Endothelial cell of umbilical vein (primary cell): Measurements from ENCODE around the gene MTARC2. TPM values are rescaled to one million over a fixed set of nuclear protein-coding genes. Genes with fewer than 3 reads are reported as not detected.
"Not testable (repeated sequence)": the region's sequence is repeated elsewhere in the genome, so short reads cannot be mapped to it uniquely, and the experiment has no call there.

Experiments
- BruUV-seq: library from RNA; stranded (reverse); fragments of 400-500 nt; replicated peaks from 2 replicates; lab custom pipeline; 2021; lab: Mats Ljungman, UMichigan
- CTCF ChIA-PET: fragments of 300-600, 350-600 bp; sonication (Branson Sonifier 250); formaldehyde crosslinking; loops from one replicate; lab custom pipeline; 2021; ENCODE audit warnings: antibody characterized with exemption, inconsistent platforms; lab: Charles Lee
- POLR2A ChIA-PET: fragments of 300-600, 350-600 bp; sonication (Branson Sonifier 250); formaldehyde crosslinking; loops from one replicate; lab custom pipeline; 2021; ENCODE audit warnings: antibody characterized with exemption, inconsistent platforms; lab: Charles Lee
- DNase-seq: peaks from one replicate; pipeline ENCODE4 v3.0.0-alpha.2; 2011; ENCODE audit warnings: low read depth, low spot score
- FAIRE-seq: peaks from 2 replicates; lab custom pipeline; 2011; peaks lifted over from hg19 to GRCh38; lab: Jason Lieb, UNC
- H2AFZ ChIP-seq: 2 replicates; pipeline ENCODE4 v1.6.0; 2012; ENCODE audit warnings: low read depth, low read length, control low read depth, inconsistent platforms
- H3K27ac ChIP-seq: 2 replicates; pipeline ENCODE4 v1.5.1; 2011; ENCODE audit warnings: low read depth, mild to moderate bottlenecking, control low read depth, low read length, moderate library complexity; ENCODE audit not compliant: insufficient read depth
- H3K27me3 ChIP-seq, 2 experiments: 2 replicates each; pipeline versions ENCODE4 v1.6.0 to v1.6.1; 2011; ENCODE audit warnings: low read length in 2 of 2, mixed read lengths in 1 of 2; ENCODE audit not compliant: control insufficient read depth in 2 of 2, insufficient read depth in 2 of 2
- H3K36me3 ChIP-seq, 2 experiments: 2 replicates in 1 of 2; 3 replicates in 1 of 2; pipeline ENCODE4 v1.5.1; 2011; ENCODE audit warnings: low read length in 2 of 2, mild to moderate bottlenecking in 1 of 2, moderate library complexity in 1 of 2; ENCODE audit not compliant: control insufficient read depth in 2 of 2, insufficient read depth in 2 of 2; ENCODE audit errors: extremely low read depth in 1 of 2
- H3K4me1 ChIP-seq: 3 replicates; pipeline ENCODE4 v1.5.1; 2011; ENCODE audit warnings: mild to moderate bottlenecking, low read length; ENCODE audit not compliant: control insufficient read depth, insufficient read depth; ENCODE audit errors: extremely low read depth
- H3K4me2 ChIP-seq: 2 replicates; pipeline ENCODE4 v1.6.1; 2011; ENCODE audit warnings: low read length, control low read depth, mixed read lengths; ENCODE audit not compliant: insufficient read depth
- H3K4me3 ChIP-seq, 3 experiments: fragments of 200-600 bp in 1 of 3; sonication (generic), shearing (Covaris generic) in 1 of 3; replicated peaks in 1 of 3; 2 replicates each; pipeline ENCODE4 v1.5.1; 2011 to 2016; ENCODE audit warnings: control low read depth in 3 of 3, low read length in 3 of 3, mild to moderate bottlenecking in 2 of 3, inconsistent platforms in 1 of 3, low read depth in 1 of 3, moderate library complexity in 1 of 3; ENCODE audit not compliant: insufficient read depth in 1 of 3
- H3K79me2 ChIP-seq: 2 replicates; pipeline ENCODE4 v1.6.0; 2012; ENCODE audit warnings: low read length, inconsistent platforms; ENCODE audit not compliant: control insufficient read depth, insufficient read depth
- H3K9ac ChIP-seq: replicated peaks from 2 replicates; pipeline ENCODE3; 2011; ENCODE audit warnings: low read length, control low read depth; ENCODE audit not compliant: insufficient read depth; ENCODE audit errors: extremely low read depth
- H3K9me1 ChIP-seq: replicated peaks from 3 replicates; pipeline ENCODE4 v1.6.0; 2011; ENCODE audit warnings: mild to moderate bottlenecking, low read length; ENCODE audit not compliant: control insufficient read depth, insufficient read depth; ENCODE audit errors: extremely low read depth
- H3K9me3 ChIP-seq: replicated peaks from 2 replicates; pipeline ENCODE4 v1.5.1; 2012; ENCODE audit warnings: low read length, inconsistent platforms; ENCODE audit not compliant: control insufficient read depth, insufficient read depth
- H4K20me1 ChIP-seq: replicated peaks from 2 replicates; pipeline ENCODE3; 2011; ENCODE audit warnings: mild to moderate bottlenecking, low read length; ENCODE audit not compliant: control insufficient read depth, insufficient read depth; ENCODE audit errors: extremely low read depth
- MYC ChIP-seq: IDR thresholded peaks from one replicate; pipeline ENCODE4 v1.6.1; 2011; ENCODE audit warnings: mild to moderate bottlenecking, low read depth, low read length
- dilution Hi-C: fragments of 300-500 bp; cut with MboI; formaldehyde crosslinking; loops from one replicate; pipeline ENCODE4 v1.15.0; 2019; ENCODE audit warnings: low sequenced_read_pairs; ENCODE audit not compliant: extremely low pct_ligation_motif_present
- intact Hi-C: fragments of 100-400 bp; cut with micrococcal nuclease; formaldehyde crosslinking; loops from one replicate; pipeline ENCODE4 v1.10.0; 2022
- polyA plus RNA-seq, 4 experiments: library from polyadenylated mRNA; depleted of rRNA in 3 of 4; stranded (reverse) in 3 of 4; unstranded in 1 of 4; fragments of >200 nt; gene quantifications; 2 replicates each; pipeline versions ENCODE4 v1.2.1 to v1.2.3, GENCODE V29; 2011 to 2012; ENCODE audit warnings: missing spikeins in 1 of 4
- total RNA-seq: library from RNA; stranded (reverse); gene quantifications from 2 replicates; pipeline ENCODE4 v1.2.3, GENCODE V29; 2021

The MTARC2 gene
- total and polyA plus RNA-seq, 2 donors (not counting 3 experiments of a cell fraction or from before 2014, with no cell fraction given): 9.8 to 14.1 TPM

DNA sequence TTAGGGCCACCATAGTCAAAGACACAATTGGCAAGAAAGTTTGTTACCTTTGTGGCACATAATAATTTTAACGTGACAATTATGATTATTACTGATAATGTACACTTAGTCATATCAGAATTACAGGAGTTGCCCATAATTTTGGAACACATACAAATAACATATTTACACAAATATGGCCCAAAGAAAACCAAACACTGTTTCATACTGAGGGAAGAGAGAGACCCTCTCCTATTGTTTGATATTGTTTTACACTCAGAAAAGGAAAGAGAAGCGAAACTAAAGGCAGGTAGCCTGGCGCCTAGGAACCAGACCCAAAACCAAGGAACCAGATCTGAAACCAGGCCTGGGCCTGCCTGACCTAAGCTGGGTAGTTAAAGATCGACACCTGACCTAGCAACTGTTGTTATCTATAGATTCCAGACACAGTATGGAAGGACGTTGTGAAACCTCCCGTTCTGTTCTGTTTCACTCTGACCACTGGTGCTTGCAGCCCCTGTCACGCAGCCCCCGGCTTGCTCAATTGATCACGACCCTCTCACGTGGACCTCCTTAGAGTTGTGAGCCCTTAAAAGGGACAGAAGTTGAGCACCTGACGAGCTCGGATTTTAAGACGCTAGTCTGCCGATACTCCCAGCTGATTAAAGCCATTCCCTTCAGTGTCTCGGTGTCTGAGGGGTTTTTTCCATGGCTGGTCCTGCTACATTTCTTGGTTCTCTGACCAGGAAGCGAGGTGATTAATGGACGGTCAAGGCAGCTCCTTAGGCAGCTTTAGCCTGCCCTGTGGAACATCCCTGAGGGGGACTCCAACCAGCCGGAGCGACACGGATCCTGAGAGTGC lies 30.1 kb upstream of the MTARC2 start:
- POLR2A ChIA-PET: no interaction called here
- TF ChIP-seq MYC: no peak

DNA sequence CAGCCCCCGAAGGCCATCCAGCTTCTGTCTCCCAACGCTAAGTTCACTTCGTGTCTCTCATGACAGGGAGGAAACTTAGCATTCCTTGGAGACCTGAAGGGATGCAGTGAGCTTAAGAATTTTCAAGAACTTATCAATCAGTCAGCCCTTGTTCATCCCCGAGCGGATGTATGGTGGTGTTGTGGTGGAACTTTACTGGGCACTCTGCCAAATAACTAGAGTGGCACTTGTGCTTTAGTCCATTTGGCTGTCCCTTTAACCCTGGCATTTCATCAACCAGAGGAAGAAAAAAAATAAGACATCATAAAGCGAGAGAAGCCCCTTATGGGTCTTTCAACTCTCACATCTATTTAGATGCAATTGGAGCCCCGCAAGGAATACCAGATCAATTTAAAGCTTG lies 26.9 kb upstream of the MTARC2 start:
- BruUV-seq, H3K27me3 ChIP-seq, H3K9me3 ChIP-seq, H3K27ac ChIP-seq, H4K20me1 ChIP-seq, H3K4me3 ChIP-seq, intact Hi-C loops, H3K4me2 ChIP-seq, DNase-seq, POLR2A ChIA-PET, H3K79me2 ChIP-seq, dilution Hi-C loops, H3K36me3 ChIP-seq, H2AFZ ChIP-seq, H3K9ac ChIP-seq, H3K9me1 ChIP-seq, FAIRE-seq, H3K4me1 ChIP-seq: not testable (repeated sequence)
- CTCF ChIA-PET: interaction anchor here (1.0 to 2.4 kb wide), 2 partner anchors 12 to 41 kb away, joined by 4 to 11 read pairs; no protein-coding TSS in a partner anchor

More for the DNA sequence above, 30.1 kb upstream of the MTARC2 start:
- CTCF ChIA-PET: interaction anchor here (1.5 kb wide), 1 partner anchor 57 kb away, joined by 3 read pairs; no protein-coding TSS in a partner anchor
- Histone ChIP-seq H3K9me3 (no peaks in the 10 kb centered on the region), H3K4me3 (no peak overlapping the region), H3K9ac (no peak overlapping the region), H3K27ac (no peak overlapping the region), H2AFZ (no peak overlapping the region), H4K20me1 (no peaks in the 10 kb centered on the region), H3K79me2 (no peaks in the 10 kb centered on the region), H3K36me3 (no peaks in the 10 kb centered on the region), H3K4me1 (no peaks in the 10 kb centered on the region), H3K9me1 (no peaks in the 10 kb centered on the region), H3K27me3 (no peaks in the 10 kb centered on the region), H3K4me2 (no peak overlapping the region)
- dilution Hi-C loops (no loop called here), intact Hi-C loops (no loop called here)
- BruUV-seq: no TSS peak
- FAIRE-seq: no peak
- DNase-seq: no peak
